IMR-90 (cell line): ENCODE data around the gene MTFR1L. TPM values are rescaled to one million over a fixed set of nuclear protein-coding genes. Genes with fewer than 3 reads are reported as not detected.
A peak's percentile ranks its signal among the peaks of the same experiment; 100 is the strongest.

Experiments
- ATAC-seq: fragments of 200-7000 bp; cut with Tn5 transposase; 2 replicates; pipeline ENCODE4 v1.9.1; 2020; ENCODE audit warnings: low read depth, mild to moderate bottlenecking, moderate library complexity
- BruUV-seq: library from RNA; stranded (reverse); fragments of 400-500 nt; replicated peaks from 2 replicates; lab custom pipeline; 2021; lab: Mats Ljungman, UMichigan
- CTCF ChIA-PET: fragments of 300-600 bp; formaldehyde crosslinking; extraction: SDS; loops from one replicate; lab custom pipeline; 2021; ENCODE audit warnings: antibody characterized with exemption; lab: Yijun Ruan, JAX
- POLR2A ChIA-PET: fragments of 300-600 bp; sonication (Branson Sonifier 250); formaldehyde crosslinking; loops from one replicate; lab custom pipeline; 2022; ENCODE audit warnings: antibody characterized with exemption; ENCODE audit not compliant: unreplicated experiment; lab: Charles Lee
- DNase-seq: peaks from one replicate; pipeline ENCODE4 v3.0.0; 2013
- H2AFZ ChIP-seq: replicated peaks from 2 replicates; pipeline ENCODE3; 2013; ENCODE audit warnings: low read length, mild to moderate bottlenecking; ENCODE audit not compliant: poor library complexity
- H2AK5ac ChIP-seq: 2 replicates; pipeline ENCODE4 v1.6.1; 2013; ENCODE audit warnings: low read depth, low read length, inconsistent platforms
- H2AK9ac ChIP-seq: replicated peaks from 2 replicates; pipeline ENCODE3; 2013; ENCODE audit warnings: mild to moderate bottlenecking, low read depth, low read length, moderate library complexity; ENCODE audit not compliant: poor library complexity
- H2BK120ac ChIP-seq: 2 replicates; pipeline ENCODE4 v1.6.1; 2013; ENCODE audit warnings: low read depth, low read length, inconsistent platforms
- H2BK15ac ChIP-seq: 3 replicates; pipeline ENCODE4 v1.6.1; 2013; ENCODE audit warnings: low read depth, low read length, inconsistent platforms
- H2BK20ac ChIP-seq: 2 replicates; pipeline ENCODE4 v1.6.1; 2013; ENCODE audit warnings: low read depth, mild to moderate bottlenecking, inconsistent platforms, low read length, moderate library complexity
- H2BK5ac ChIP-seq: 2 replicates; pipeline ENCODE4 v1.6.1; 2013; ENCODE audit warnings: mild to moderate bottlenecking, low read depth, low read length, inconsistent platforms; ENCODE audit not compliant: poor library complexity, severe bottlenecking
- H3K14ac ChIP-seq: replicated peaks from 2 replicates; pipeline ENCODE4 v1.6.1; 2013; ENCODE audit warnings: low read depth, low read length, inconsistent platforms
- H3K18ac ChIP-seq: 2 replicates; pipeline ENCODE4 v1.6.1; 2013; ENCODE audit warnings: low read depth, low read length, control low read depth
- H3K23ac ChIP-seq: 2 replicates; pipeline ENCODE4 v1.6.1; 2013; ENCODE audit warnings: low read depth, low read length, inconsistent platforms
- H3K27ac ChIP-seq: 2 replicates; pipeline ENCODE4 v1.5.1; 2013; ENCODE audit warnings: mild to moderate bottlenecking, control low read depth, low read length; ENCODE audit not compliant: insufficient read depth
- H3K27me3 ChIP-seq: 2 replicates; pipeline ENCODE4 v1.6.1; 2013; ENCODE audit warnings: low read length; ENCODE audit not compliant: control insufficient read depth, insufficient read depth
- H3K36me3 ChIP-seq: 2 replicates; pipeline ENCODE4 v1.6.1; 2013; ENCODE audit warnings: low read length, mixed read lengths; ENCODE audit not compliant: control insufficient read depth, insufficient read depth
- H3K4ac ChIP-seq: 2 replicates; pipeline ENCODE4 v1.6.1; 2013; ENCODE audit warnings: low read depth, low read length, inconsistent platforms
- H3K4me1 ChIP-seq: 2 replicates; pipeline ENCODE4 v1.6.1; 2013; ENCODE audit warnings: low read length, mixed read lengths; ENCODE audit not compliant: control insufficient read depth, insufficient read depth
- H3K4me2 ChIP-seq: 2 replicates; pipeline ENCODE4 v1.6.1; 2013; ENCODE audit warnings: low read depth, mild to moderate bottlenecking, control low read depth, low read length, moderate library complexity
- H3K4me3 ChIP-seq: 2 replicates; pipeline ENCODE4 v1.5.1; 2013; ENCODE audit warnings: low read depth, mild to moderate bottlenecking, control low read depth, low read length, moderate library complexity; ENCODE audit not compliant: insufficient read depth
- H3K56ac ChIP-seq: 2 replicates; pipeline ENCODE4 v1.6.1; 2013; ENCODE audit warnings: low read length, inconsistent platforms; ENCODE audit not compliant: insufficient read depth; ENCODE audit errors: extremely low read depth
- H3K79me1 ChIP-seq, 2 experiments: 2 replicates each; pipeline ENCODE4 v1.6.1; 2013; ENCODE audit warnings: low read length in 2 of 2, inconsistent platforms in 1 of 2, low read depth in 1 of 2
- H3K9ac ChIP-seq: 2 replicates; pipeline ENCODE4 v1.6.1; 2013; ENCODE audit warnings: low read depth, low read length, control low read depth
- H3K9me1 ChIP-seq: 2 replicates; pipeline ENCODE4 v1.6.1; 2013; ENCODE audit warnings: low read length, inconsistent platforms; ENCODE audit not compliant: insufficient read depth
- H3K9me3 ChIP-seq: 2 replicates; pipeline ENCODE4 v1.6.1; 2013; ENCODE audit warnings: low read length; ENCODE audit not compliant: control insufficient read depth, insufficient read depth
- H4K20me1 ChIP-seq: 2 replicates; pipeline ENCODE4 v1.6.1; 2013; ENCODE audit warnings: low read length, inconsistent platforms; ENCODE audit not compliant: insufficient read depth
- H4K5ac ChIP-seq: 2 replicates; pipeline ENCODE4 v1.6.1; 2013; ENCODE audit warnings: mild to moderate bottlenecking, low read depth, low read length, control low read depth
- H4K8ac ChIP-seq, 2 experiments: 2 replicates each; pipeline ENCODE4 v1.6.1; 2013; ENCODE audit warnings: low read depth in 2 of 2, low read length in 2 of 2, control low read depth in 1 of 2, inconsistent platforms in 1 of 2
- H4K91ac ChIP-seq: 2 replicates; pipeline ENCODE4 v1.6.1; 2013; ENCODE audit warnings: low read depth, low read length, inconsistent platforms; ENCODE audit not compliant: insufficient read depth
- MAFK ChIP-seq: IDR thresholded peaks from 2 replicates; pipeline ENCODE4 v1.6.1; 2012; ENCODE audit warnings: low read depth, low read length, improper control_type of control experiment
- MXI1 ChIP-seq: IDR thresholded peaks from 2 replicates; pipeline ENCODE4 v1.6.1; 2012; ENCODE audit warnings: low read depth, mild to moderate bottlenecking, low read length, moderate library complexity, borderline replicate concordance
- WGBS, 2 experiments: methylation state at CpG; one replicate each; pipeline versions ENCODE4 v1.1.5 to v1.1.7; 2013; ENCODE audit warnings: missing lambda C conversion rate in 2 of 2; ENCODE audit not compliant: insufficient read length in 1 of 2; ENCODE audit errors: extremely low coverage in 2 of 2; 5-methylcytosine and 5-hydroxymethylcytosine counted together
- dilution Hi-C: fragments of 300-500 bp; cut with HindIII; formaldehyde crosslinking; loops from one replicate; pipeline ENCODE4 v1.14.3; 2018; ENCODE audit warnings: low sequenced_read_pairs; ENCODE audit not compliant: unreplicated experiment
- in situ Hi-C: fragments of 300-500 bp; cut with MboI; formaldehyde crosslinking; loops from 3 replicates; pipeline ENCODE4 v1.14.3; 2019; ENCODE audit warnings: low sequenced_read_pairs, inconsistent platforms, mixed read lengths
- intact Hi-C: fragments of 100-400 bp; cut with micrococcal nuclease; formaldehyde crosslinking; loops from 2 replicates; pipeline ENCODE4 v1.10.0; 2022
- polyA plus RNA-seq, 3 experiments: library from polyadenylated mRNA; depleted of rRNA; stranded (reverse); fragments of >200 nt; gene quantifications; 2 replicates each; pipeline ENCODE4 v1.2.3, GENCODE V29; 2012; ENCODE audit warnings: low replicate concordance in 1 of 3
- total RNA-seq: library from RNA; depleted of rRNA; stranded (reverse); fragments of >200 nt; gene quantifications from 2 replicates; pipeline ENCODE4 v1.2.3, GENCODE V29; 2012

The MTFR1L gene
- total and polyA plus RNA-seq, 2 of the 4 experiments (the other 2 are of a cell fraction) = 69.1 to 69.7 TPM

DNA sequence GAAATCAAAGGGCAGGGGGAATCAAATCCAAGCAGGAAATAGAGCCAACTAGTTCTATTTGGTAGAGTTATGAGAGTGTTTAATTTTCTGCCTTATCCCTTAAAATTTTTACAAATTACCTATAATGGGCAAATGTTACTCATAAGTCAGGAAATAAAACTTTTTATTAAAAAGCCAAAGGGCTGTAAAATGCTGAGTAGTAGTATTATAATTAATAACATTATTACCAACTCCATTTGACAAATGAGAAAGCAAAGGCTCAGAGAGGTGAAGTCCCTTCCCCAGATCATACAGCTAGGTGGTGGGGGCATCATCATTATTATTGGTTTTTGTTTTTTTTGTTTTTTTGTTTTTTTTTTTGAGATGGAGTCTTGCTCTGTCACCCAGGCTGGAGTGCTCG lies 16.4 kb upstream of the MTFR1L start:
- ATAC-seq = no peak
- BruUV-seq = no TSS peak
- intact Hi-C loops = no loop called here

More for the DNA sequence above, 16.4 kb upstream of the MTFR1L start:
- Histone ChIP-seq H4K5ac (no peak overlapping the region), H3K36me3 (peaks cover 21% of the 10 kb centered on the region; the same call in 1 of the 2 replicates), H3K23ac (no peak overlapping the region), H3K4me1 (peaks cover 15% of the 10 kb centered on the region), H3K4me3 (no peak overlapping the region), H2BK5ac (no peak overlapping the region), H3K56ac (no peak overlapping the region), H3K27me3 (no peaks in the 10 kb centered on the region), H2AFZ (no peak overlapping the region), H4K8ac (no peak overlapping the region), H3K14ac (no peak overlapping the region), H3K4ac (no peak overlapping the region), H3K79me1 (peaks cover 28 to 43% of the 10 kb centered on the region in 2 experiments), H3K9me3 (no peaks in the 10 kb centered on the region), H2AK5ac (no peak overlapping the region), H4K20me1 (peaks cover 14% of the 10 kb centered on the region), H2BK15ac (no peak overlapping the region), H4K91ac (no peak overlapping the region), H3K4me2 (no peak overlapping the region), H3K9ac (no peak overlapping the region), H2BK20ac (no peak overlapping the region), H3K27ac (no peak overlapping the region), H3K9me1 (peaks cover 9% of the 10 kb centered on the region), H3K18ac (no peak overlapping the region), H2AK9ac (no peak overlapping the region), H2BK120ac (no peak overlapping the region)
- dilution Hi-C loops = no loop called here
- in situ Hi-C loops = loop anchor here (25.0 kb wide), 2 partner anchors 391 to 566 kb away; partner anchors contain the start of genes RHCE, RSRP1 and SYF2
- DNase-seq = no peak
- ChIA-PET CTCF (interaction anchor here (1.5 kb wide), 1 partner anchor 195 kb away, joined by 3 read pairs; no protein-coding TSS in a partner anchor), POLR2A (no interaction called here)
- WGBS, 2 experiments = no CpG with 5 or more reads among the region's 1 CpG
- TF ChIP-seq MXI1 (no peak), MAFK (0 out of 2 replicates have a peak, but pooled peaks have one; percentile 23)
